H1 (cell line): ENCODE results near the gene TAF6. TPM values are rescaled to one million over a fixed set of nuclear protein-coding genes. Genes with fewer than 3 reads are reported as not detected.

Experiments used
- CTCF ChIA-PET: fragments of 300-600 bp; sonication (Branson Sonifier 250); formaldehyde crosslinking; loops from one replicate; lab custom pipeline; 2021; ENCODE audit not compliant: partially characterized antibody; lab: Charles Lee
- POLR2A ChIA-PET: fragments of 300-600 bp; sonication (Branson Sonifier 250); formaldehyde crosslinking; loops from one replicate; lab custom pipeline; 2021; ENCODE audit warnings: inconsistent platforms; ENCODE audit not compliant: partially characterized antibody; lab: Charles Lee
- DNase-seq, 2 experiments: peaks; one replicate each; pipeline versions ENCODE4 v3.0.0 to v3.0.0-alpha.2; 2010 to 2022; ENCODE audit warnings: low spot score in 2 of 2, low read depth in 1 of 2, mixed read lengths in 1 of 2
- FAIRE-seq: peaks from 2 replicates; lab custom pipeline; 2011; peaks lifted over from hg19 to GRCh38; lab: Jason Lieb, UNC
- H2AFZ ChIP-seq: 2 replicates; pipeline ENCODE4 v1.8.1; 2012; ENCODE audit warnings: low read length, inconsistent platforms
- H2AK5ac ChIP-seq: 2 replicates; pipeline ENCODE4 v1.6.1; 2013; ENCODE audit warnings: low read depth, low read length
- H2BK120ac ChIP-seq: replicated peaks from 2 replicates; pipeline ENCODE3; 2013; ENCODE audit warnings: low read depth, low read length, inconsistent platforms
- H2BK12ac ChIP-seq: 2 replicates; pipeline ENCODE4 v1.6.1; 2013; ENCODE audit warnings: low read depth, low read length
- H2BK15ac ChIP-seq: 2 replicates; pipeline ENCODE4 v1.6.1; 2013; ENCODE audit warnings: low read length
- H2BK20ac ChIP-seq: 2 replicates; pipeline ENCODE4 v1.6.1; 2013; ENCODE audit warnings: low read length
- H2BK5ac ChIP-seq: 2 replicates; pipeline ENCODE4 v1.6.1; 2013; ENCODE audit warnings: low read depth, low read length
- H3K14ac ChIP-seq: 2 replicates; pipeline ENCODE4 v1.6.1; 2013; ENCODE audit warnings: inconsistent platforms; ENCODE audit not compliant: insufficient read length
- H3K18ac ChIP-seq: 2 replicates; pipeline ENCODE4 v1.6.1; 2013; ENCODE audit warnings: low read length; ENCODE audit errors: extremely low read depth
- H3K23ac ChIP-seq: 2 replicates; pipeline ENCODE4 v1.6.1; 2013; ENCODE audit warnings: inconsistent platforms; ENCODE audit not compliant: insufficient read length
- H3K23me2 ChIP-seq: 2 replicates; pipeline ENCODE4 v1.6.1; 2013; ENCODE audit warnings: low read depth, low read length
- H3K27ac ChIP-seq: 2 replicates; pipeline ENCODE4 v1.6.1; 2011; ENCODE audit warnings: low read depth, low read length, inconsistent platforms
- H3K27me3 ChIP-seq, 4 experiments: replicated peaks in 1 of 4; 1 replicate in 1 of 4; 2 replicates in 3 of 4; pipeline versions ENCODE4 v1.6.1 to v1.8.1; 2011 to 2013; ENCODE audit warnings: low read length in 3 of 4, mild to moderate bottlenecking in 3 of 4, inconsistent platforms in 2 of 4, mixed read lengths in 2 of 4, moderate library complexity in 1 of 4; ENCODE audit not compliant: control insufficient read depth in 3 of 4, insufficient read depth in 3 of 4; ENCODE audit errors: extremely low read depth in 1 of 4
- H3K36me3 ChIP-seq, 4 experiments: 2 replicates each; pipeline versions ENCODE4 v1.6.1 to v1.8.1; 2011 to 2013; ENCODE audit warnings: mild to moderate bottlenecking in 4 of 4, low read length in 3 of 4, moderate library complexity in 2 of 4, control low read depth in 1 of 4, inconsistent platforms in 1 of 4; ENCODE audit not compliant: insufficient read depth in 4 of 4, control insufficient read depth in 2 of 4
- H3K4ac ChIP-seq: replicated peaks from 2 replicates; pipeline ENCODE3; 2013; ENCODE audit warnings: low read length, low read depth, mixed read lengths, inconsistent platforms; ENCODE audit not compliant: insufficient read length
- H3K4me1 ChIP-seq, 4 experiments: replicated peaks in 1 of 4; 1 replicate in 1 of 4; 2 replicates in 3 of 4; pipeline versions ENCODE4 v1.6.1 to v1.8.1; 2011 to 2013; ENCODE audit warnings: low read length in 3 of 4, inconsistent platforms in 2 of 4, mixed read lengths in 1 of 4; ENCODE audit not compliant: insufficient read depth in 4 of 4, control insufficient read depth in 3 of 4
- H3K4me2 ChIP-seq, 2 experiments: 2 replicates each; pipeline versions ENCODE4 v1.6.1 to v1.8.1; 2011 to 2013; ENCODE audit warnings: low read depth in 2 of 2, low read length in 2 of 2, control low read depth in 1 of 2, inconsistent platforms in 1 of 2, mild to moderate bottlenecking in 1 of 2; ENCODE audit not compliant: insufficient read depth in 1 of 2
- H3K4me3 ChIP-seq, 4 experiments: fragments of 200-600, 300-600 bp in 1 of 4; sonication (generic), shearing (Covaris generic), sonication (Bioruptor Twin) in 1 of 4; 2 replicates each; pipeline versions ENCODE4 v1.5.1 to v1.8.1; 2011 to 2016; ENCODE audit warnings: low read length in 4 of 4, low read depth in 3 of 4, control low read depth in 2 of 4, inconsistent platforms in 2 of 4, mild to moderate bottlenecking in 2 of 4, mixed read lengths in 1 of 4, moderate library complexity in 1 of 4; ENCODE audit not compliant: insufficient read depth in 2 of 4; ENCODE audit errors: extremely low read depth in 1 of 4
- H3K56ac ChIP-seq: replicated peaks from 2 replicates; pipeline ENCODE3; 2013; ENCODE audit warnings: low read depth, mild to moderate bottlenecking, mixed read lengths, low read length, inconsistent platforms; ENCODE audit not compliant: insufficient read length
- H3K79me1 ChIP-seq: 2 replicates; pipeline ENCODE4 v1.6.1; 2013; ENCODE audit warnings: low read depth, low read length, control low read depth
- H3K79me2 ChIP-seq, 2 experiments: 2 replicates each; pipeline versions ENCODE4 v1.6.1 to v1.8.1; 2012 to 2013; ENCODE audit warnings: low read length in 2 of 2, mild to moderate bottlenecking in 2 of 2, inconsistent platforms in 1 of 2; ENCODE audit not compliant: insufficient read depth in 2 of 2, control insufficient read depth in 1 of 2
- H3K9ac ChIP-seq, 4 experiments: replicated peaks in 1 of 4; 1 replicate in 1 of 4; 2 replicates in 3 of 4; pipeline versions ENCODE4 v1.6.1 to v1.8.1; 2011 to 2013; ENCODE audit warnings: low read depth in 3 of 4, low read length in 3 of 4, control low read depth in 2 of 4, mild to moderate bottlenecking in 2 of 4, moderate library complexity in 2 of 4, inconsistent platforms in 1 of 4; ENCODE audit errors: extremely low read depth in 1 of 4
- H3K9me3 ChIP-seq, 2 experiments: 2 replicates each; pipeline versions ENCODE4 v1.6.1 to v1.8.1; 2012 to 2013; ENCODE audit warnings: mild to moderate bottlenecking in 2 of 2, moderate library complexity in 2 of 2, control low read depth in 1 of 2, inconsistent platforms in 1 of 2, low read depth in 1 of 2, low read length in 1 of 2, mixed read lengths in 1 of 2; ENCODE audit not compliant: insufficient read depth in 2 of 2
- H4K20me1 ChIP-seq, 2 experiments: replicated peaks in 1 of 2; 2 replicates each; pipeline versions ENCODE3 to v1.8.1; 2011 to 2013; ENCODE audit warnings: inconsistent platforms in 2 of 2, low read length in 2 of 2, mild to moderate bottlenecking in 1 of 2; ENCODE audit not compliant: insufficient read depth in 2 of 2, control insufficient read depth in 1 of 2
- H4K5ac ChIP-seq: 2 replicates; pipeline ENCODE4 v1.6.1; 2013; ENCODE audit warnings: low read length, low read depth, mixed read lengths, inconsistent platforms; ENCODE audit not compliant: insufficient read length
- H4K8ac ChIP-seq: 2 replicates; pipeline ENCODE4 v1.8.0; 2013; ENCODE audit warnings: mild to moderate bottlenecking, moderate library complexity, low read length, inconsistent platforms; ENCODE audit not compliant: insufficient read depth; ENCODE audit errors: extremely low read depth
- H4K91ac ChIP-seq: replicated peaks from 2 replicates; pipeline ENCODE3; 2013; ENCODE audit warnings: low read length, mixed read lengths, inconsistent platforms; ENCODE audit not compliant: insufficient read length
- CBX5 ChIP-seq: fragments of 300-800, 300-1000 bp; sonication (generic); IDR thresholded peaks from 2 replicates; pipeline ENCODE4 v1.7.1; 2016; ENCODE audit warnings: antibody characterized with exemption, low read length, low read depth
- CHD1 ChIP-seq: IDR thresholded peaks from 2 replicates; pipeline ENCODE4 v1.6.1; 2012; ENCODE audit warnings: low read depth, low read length, improper control_type of control experiment
- HDAC6 ChIP-seq: IDR thresholded peaks from one replicate; pipeline ENCODE4 v1.7.1; 2012; ENCODE audit warnings: low read depth, mild to moderate bottlenecking, inconsistent platforms, low read length, moderate library complexity
- JUND ChIP-seq: IDR thresholded peaks from 2 replicates; pipeline ENCODE4 v1.6.1; 2011; ENCODE audit warnings: mild to moderate bottlenecking, improper control_type of control experiment, low read length
- PHF8 ChIP-seq: fragments of 200-600 bp; sonication (generic); conservative IDR thresholded peaks from 2 replicates; pipeline ENCODE4 v1.7.1; 2012; ENCODE audit warnings: low read depth, mild to moderate bottlenecking, inconsistent platforms, low read length, moderate library complexity
- POLR2AphosphoS5 ChIP-seq: IDR thresholded peaks from 2 replicates; pipeline ENCODE4 v1.6.1; 2011; ENCODE audit warnings: low read depth, low read length
- RFX5 ChIP-seq: IDR thresholded peaks from 2 replicates; pipeline ENCODE4 v1.6.1; 2011; ENCODE audit warnings: low read depth, low read length, improper control_type of control experiment, borderline replicate concordance
- RNF2 ChIP-seq: fragments of 200-900, 300-1000 bp; sonication (generic); IDR thresholded peaks from 2 replicates; pipeline ENCODE4 v1.7.1; 2016; ENCODE audit warnings: borderline replicate concordance, low read depth, mild to moderate bottlenecking, antibody characterized with exemption, low read length; ENCODE audit not compliant: poor library complexity, severe bottlenecking; ENCODE audit errors: missing control alignments
- SP1 ChIP-seq: IDR thresholded peaks from 2 replicates; pipeline ENCODE4 v1.6.1; 2011; ENCODE audit warnings: low read depth, low read length
- SRF ChIP-seq: IDR thresholded peaks from 2 replicates; pipeline ENCODE4 v1.6.1; 2011; ENCODE audit warnings: mild to moderate bottlenecking, low read depth, low read length, moderate library complexity
- TBP ChIP-seq: IDR thresholded peaks from 2 replicates; pipeline ENCODE4 v1.6.1; 2011; ENCODE audit warnings: low read depth, low read length, improper control_type of control experiment
- TEAD4 ChIP-seq: IDR thresholded peaks from 2 replicates; pipeline ENCODE4 v1.6.1; 2012; ENCODE audit warnings: low read depth, low read length, inconsistent platforms, mixed read lengths
- YY1 ChIP-seq: IDR thresholded peaks from 2 replicates; pipeline ENCODE4 v1.6.1; 2011; ENCODE audit warnings: low read depth, mild to moderate bottlenecking, low read length
- WGBS, 2 experiments: shearing (Covaris generic) in 1 of 2; methylation state at CpG; one replicate each; pipeline versions ENCODE4 v1.1.6 to v1.1.7; 2013 to 2015; ENCODE audit warnings: low lambda C conversion rate in 2 of 2, mixed read lengths in 2 of 2, inconsistent platforms in 1 of 2, low coverage in 1 of 2, missing lambda C conversion rate in 1 of 2; ENCODE audit not compliant: insufficient replicate concordance in 2 of 2, insufficient coverage in 1 of 2, insufficient read length in 1 of 2; ENCODE audit errors: extremely low coverage in 1 of 2, missing lambda C conversion rate in 1 of 2; 5-methylcytosine and 5-hydroxymethylcytosine counted together
- polyA plus RNA-seq, 7 experiments: library from polyadenylated mRNA; depleted of rRNA in 3 of 7; stranded (reverse) in 5 of 7; unstranded in 2 of 7; fragments of >200 nt in 5 of 7; fragments of 200-250 nt in 2 of 7; gene quantifications; 1 replicate in 5 of 7; 2 replicates in 1 of 7; 4 replicates in 1 of 7; pipeline versions ENCODE4 v1.2.1 to v1.2.3, GENCODE V29; 2011 to 2013; ENCODE audit warnings: missing spikeins in 2 of 7, mixed read lengths in 2 of 7
- total RNA-seq: library from RNA; stranded (reverse); fragmentation: NEBNext Ultra II Directional; extraction: Animal tissue kit (Norgen Biotek cat#: 25700); gene quantifications from 2 replicates; pipeline ENCODE4 v1.2.1, GENCODE V29; 2021

Gene TAF6
- total and polyA plus RNA-seq, 2 of the 8 experiments (the other 6 are each of a cell fraction or from before 2014, with no cell fraction given) = 66.7 to 101 TPM

GRCh38 chr7:100063376-100063775 is 55.8 kb downstream of the TAF6 start:
- Histone ChIP-seq H3K4me2 (no peak overlapping the region), H2BK120ac (no peak overlapping the region), H2BK12ac (no peak overlapping the region), H3K56ac (no peak overlapping the region), H3K79me1 (no peaks in the 10 kb centered on the region), H3K27ac (no peak overlapping the region), H3K14ac (no peak overlapping the region), H4K5ac (no peak overlapping the region), H3K79me2 (no peaks in the 10 kb centered on the region; a peak in 1 of 4 replicates), H2AFZ (no peak overlapping the region), H3K4me3 (no peak overlapping the region), H3K18ac (no peak overlapping the region), H3K9me3 (no peaks in the 10 kb centered on the region), H3K23me2 (no peaks in the 10 kb centered on the region), H3K36me3 (peaks cover 16 to 46% (median 34%) of the 10 kb centered on the region in 4 experiments), H4K20me1 (peaks cover 0 to 2% of the 10 kb centered on the region in 2 experiments), H2BK5ac (no peak overlapping the region), H3K9ac (no peak overlapping the region), H2BK20ac (no peak overlapping the region), H4K91ac (no peak overlapping the region), H3K27me3 (no peaks in the 10 kb centered on the region), H4K8ac (no peak overlapping the region), H3K23ac (no peak overlapping the region), H2AK5ac (no peak overlapping the region), H3K4me1 (no peaks in the 10 kb centered on the region), H3K4ac (no peak overlapping the region), H2BK15ac (no peak overlapping the region)
- FAIRE-seq = no peak
- POLR2A ChIA-PET = interaction anchor here (0.8 to 19.6 kb wide), 16 partner anchors 6 to 223 kb away, joined by 3 to 294 read pairs (median 4); partner anchors contain the start of genes AP4M1, COPS6, MCM7 and ZKSCAN1
- CTCF ChIA-PET = interaction anchor here (0.6 to 1.9 kb wide), 7 partner anchors 8 to 149 kb away, joined by 3 to 7 read pairs (median 5); no protein-coding TSS in a partner anchor
- 100% methylated on average over 4 of the region's 4 CpGs; no CpG with 5 or more reads in 1 of the 2 experiments for WGBS, 2 experiments
- no peak for DNase-seq
- TF ChIP-seq HDAC6 (no peak), TEAD4 (no peak), SRF (no peak), RFX5 (no peak), CHD1 (no peak), SP1 (no peak), CBX5 (no peak), JUND (no peak), POLR2AphosphoS5 (no peak), YY1 (no peak), TBP (no peak), RNF2 (no peak), PHF8 (no peak)
